K562 (cell line): ENCODE results near the gene ACOT13. TPM values are rescaled to one million over a fixed set of nuclear protein-coding genes. Genes with fewer than 3 reads are reported as not detected.

Source experiments
- ATAC-seq: fragments of 200-7000 bp; cut with Tn5 transposase; 3 replicates; pipeline ENCODE4 v1.9.1; 2020; ENCODE audit warnings: moderate library complexity
- BruUV-seq: library from RNA; stranded (reverse); fragments of 400-500 nt; replicated peaks from 2 replicates; lab custom pipeline; 2021; lab: Mats Ljungman, UMichigan
- CTCF ChIA-PET: fragments of 300-600 bp; formaldehyde crosslinking; extraction: SDS; loops from one replicate; lab custom pipeline; 2021; ENCODE audit warnings: low intra/inter-chr PET ratio; lab: Yijun Ruan, JAX
- POLR2A ChIA-PET: fragments of 300-600, 350-650 bp; sonication (Branson Sonifier 250); formaldehyde crosslinking; extraction: SDS; loops from one replicate; lab custom pipeline; 2021; ENCODE audit warnings: antibody characterized with exemption, inconsistent platforms; lab: Yijun Ruan, JAX
- DNase-seq, 4 experiments: peaks; one replicate each; pipeline versions ENCODE4 v3.0.0 to v3.0.0-alpha.2; 2011 to 2018; ENCODE audit warnings: low spot score in 3 of 4, mixed read lengths in 3 of 4; ENCODE audit errors: extremely low read depth in 1 of 4
- FAIRE-seq: peaks from 2 replicates; lab custom pipeline; 2011; peaks lifted over from hg19 to GRCh38; lab: Jason Lieb, UNC
- H2AFZ ChIP-seq: 2 replicates; pipeline ENCODE4 v1.6.0; 2011; ENCODE audit warnings: low read depth, low read length, control low read depth, inconsistent platforms
- H3K27ac ChIP-seq: fragments of 200-600 bp; 3 replicates; pipeline ENCODE4 v1.8.0; 2011; ENCODE audit warnings: low read depth, mild to moderate bottlenecking, control low read depth, inconsistent platforms, low read length, moderate library complexity, mixed read lengths; ENCODE audit errors: extremely low read depth
- H3K27me3 ChIP-seq, 2 experiments: fragments of 300-600 bp in 1 of 2; 2 replicates in 1 of 2; 3 replicates in 1 of 2; pipeline versions ENCODE4 v1.6.0 to v1.8.0; 2011; ENCODE audit warnings: inconsistent platforms in 2 of 2, low read length in 2 of 2, mild to moderate bottlenecking in 1 of 2, mixed read lengths in 1 of 2, moderate library complexity in 1 of 2; ENCODE audit not compliant: control insufficient read depth in 2 of 2, insufficient read depth in 2 of 2
- H3K36me3 ChIP-seq: fragments of 300-600 bp; 3 replicates; pipeline ENCODE4 v1.8.0; 2011; ENCODE audit warnings: mild to moderate bottlenecking, low read length, inconsistent platforms; ENCODE audit not compliant: control insufficient read depth, insufficient read depth
- H3K4me1 ChIP-seq, 2 experiments: fragments of 200-600 bp in 1 of 2; replicated peaks in 1 of 2; 2 replicates in 1 of 2; 3 replicates in 1 of 2; pipeline versions ENCODE4 v1.5.1 to v1.8.0; 2011; ENCODE audit warnings: inconsistent platforms in 2 of 2, low read length in 2 of 2, mild to moderate bottlenecking in 1 of 2, mixed read lengths in 1 of 2, moderate library complexity in 1 of 2; ENCODE audit not compliant: control insufficient read depth in 2 of 2, insufficient read depth in 2 of 2
- H3K4me2 ChIP-seq: 2 replicates; pipeline ENCODE4 v1.6.1; 2011; ENCODE audit warnings: low read length, control low read depth, inconsistent platforms, mixed read lengths; ENCODE audit not compliant: insufficient read depth
- H3K4me3 ChIP-seq: fragments of 200-600 bp; sonication (generic), shearing (Covaris generic); 2 replicates; pipeline ENCODE4 v1.5.1; 2016; ENCODE audit warnings: control low read depth, inconsistent platforms
- H3K79me2 ChIP-seq: fragments of 200-600 bp; 3 replicates; pipeline ENCODE4 v1.8.0; 2011; ENCODE audit warnings: low read length, inconsistent platforms; ENCODE audit not compliant: control insufficient read depth, insufficient read depth
- H3K9ac ChIP-seq, 2 experiments: 2 replicates each; pipeline versions ENCODE4 v1.6.0 to v1.6.1; 2011; ENCODE audit warnings: low read depth in 2 of 2, low read length in 2 of 2, control low read depth in 1 of 2, inconsistent platforms in 1 of 2, mild to moderate bottlenecking in 1 of 2, mixed read lengths in 1 of 2; ENCODE audit not compliant: insufficient read depth in 1 of 2
- H3K9me1 ChIP-seq: one replicate; pipeline ENCODE4 v1.6.0; 2011; ENCODE audit warnings: inconsistent platforms, mild to moderate bottlenecking, low read length, moderate library complexity; ENCODE audit not compliant: control insufficient read depth, insufficient read depth
- H3K9me3 ChIP-seq: replicated peaks from 2 replicates; pipeline ENCODE4 v1.5.1; 2011; ENCODE audit warnings: low read depth, low read length, inconsistent platforms; ENCODE audit not compliant: control insufficient read depth, insufficient read depth
- H4K20me1 ChIP-seq: replicated peaks from 2 replicates; pipeline ENCODE4 v1.6.1; 2011; ENCODE audit warnings: low read length, inconsistent platforms, mixed read lengths; ENCODE audit not compliant: control insufficient read depth, insufficient read depth
- KDM1A ChIP-seq, 2 experiments: fragments of 450-650 bp; IDR thresholded peaks; 2 replicates each; pipeline ENCODE4 v1.6.1; 2016; ENCODE audit warnings: mild to moderate bottlenecking in 2 of 2
- TCFL5 ChIP-seq: fragments of 250-450 bp; sonication (Bioruptor Pico); conservative IDR thresholded peaks from 2 replicates; pipeline ENCODE4 v1.6.1; 2021; ENCODE audit warnings: mild to moderate bottlenecking, moderate library complexity, matching md5 sums
- ZNF239 ChIP-seq: fragments of 250-450 bp; sonication (Bioruptor Pico); IDR thresholded peaks from 2 replicates; pipeline ENCODE4 v1.4.0; 2020; ENCODE audit warnings: mild to moderate bottlenecking
- ZNF311 ChIP-seq: fragments of 250-450 bp; sonication (Bioruptor Pico); IDR thresholded peaks from 2 replicates; pipeline ENCODE4 v1.4.0; 2020; ENCODE audit warnings: mild to moderate bottlenecking, moderate library complexity
- ZNF695 ChIP-seq: fragments of 450-650 bp; formaldehyde crosslinking; IDR thresholded peaks from 2 replicates; pipeline ENCODE4 v1.4.0; 2020; ENCODE audit warnings: mild to moderate bottlenecking, moderate library complexity
- WGBS: fragments of 100-300 bp; shearing (Covaris generic); methylation state at CpG from one replicate; pipeline ENCODE4 v1.1.6; 2016; ENCODE audit warnings: low coverage, mixed read lengths; ENCODE audit not compliant: insufficient coverage; ENCODE audit errors: missing lambda C conversion rate; 5-methylcytosine and 5-hydroxymethylcytosine counted together
- in situ Hi-C: fragments of 300-500 bp; cut with MboI; formaldehyde crosslinking; loops from 4 replicates; pipeline ENCODE4 v1.15.0; 2018; ENCODE audit warnings: inconsistent platforms, mixed read lengths
- intact Hi-C: fragments of 100-400 bp; cut with micrococcal nuclease; formaldehyde crosslinking; loops from 2 replicates; pipeline ENCODE4 v1.14.2; 2022
- polyA plus RNA-seq, 8 experiments: library from polyadenylated mRNA; depleted of rRNA in 4 of 8; stranded (reverse) in 5 of 8; unstranded in 3 of 8; fragments of >200 nt; fragmentation: Nextera tagmentation in 2 of 8; fragmentation: Illumina TruSeq in 1 of 8; extraction: Ambion mirVana in 2 of 8; extraction: Trizol in 1 of 8; gene quantifications; 2 replicates each; pipeline versions ENCODE4 v1.2.1 to v1.2.3, GENCODE V29; 2011 to 2014; ENCODE audit warnings: inconsistent platforms in 1 of 8, missing spikeins in 1 of 8
- total RNA-seq, 7 experiments: library from RNA; depleted of rRNA in 6 of 7; stranded (reverse); fragments of >200 nt in 6 of 7; fragmentation: Illumina TruSeq in 2 of 7; extraction: Trizol in 2 of 7; gene quantifications; 2 replicates each; pipeline versions ENCODE4 v1.2.1 to v1.2.3, GENCODE V29; 2011 to 2021; ENCODE audit warnings: low replicate concordance in 1 of 7
- TF ChIP-seq, protein P1 (sequence below), 2 experiments: fragments of 250-450 bp in 1 of 2; fragments of 450-650 bp in 1 of 2; sonication (Bioruptor Pico) in 1 of 2; IDR thresholded peaks; 2 replicates each; pipeline versions ENCODE4 v1.6.1 to v1.8.0; 2016 to 2021; ENCODE audit warnings: mild to moderate bottlenecking in 2 of 2, moderate library complexity in 2 of 2, missing compliant biosample characterization in 1 of 2, missing genetic modification characterization in 1 of 2
- TF ChIP-seq, protein P2 (sequence below), 3 experiments: fragments of 200-800 bp in 1 of 3; fragments of 250-450 bp in 1 of 3; fragments of 450-650 bp in 1 of 3; sonication (Bioruptor Pico) in 1 of 3; sonication (Bioruptor generic) in 1 of 3; formaldehyde crosslinking in 1 of 3; IDR thresholded peaks; 2 replicates each; pipeline versions ENCODE4 v1.6.1 to v1.8.0; 2016 to 2022; ENCODE audit warnings: mild to moderate bottlenecking in 2 of 3, missing genetic modification characterization in 2 of 3, missing compliant biosample characterization in 1 of 3, moderate library complexity in 1 of 3
- TF ChIP-seq, protein P3 (sequence below): fragments of 450-650 bp; formaldehyde crosslinking; IDR thresholded peaks from 2 replicates; pipeline ENCODE4 v1.4.0; 2020; ENCODE audit warnings: mild to moderate bottlenecking, moderate library complexity

The ACOT13 gene
- total and polyA plus RNA-seq, 9 of the 15 experiments (the other 6 are each of a cell fraction or from before 2014, with no cell fraction given) = 14.1 to 129 (median 65.7) TPM

DNA sequence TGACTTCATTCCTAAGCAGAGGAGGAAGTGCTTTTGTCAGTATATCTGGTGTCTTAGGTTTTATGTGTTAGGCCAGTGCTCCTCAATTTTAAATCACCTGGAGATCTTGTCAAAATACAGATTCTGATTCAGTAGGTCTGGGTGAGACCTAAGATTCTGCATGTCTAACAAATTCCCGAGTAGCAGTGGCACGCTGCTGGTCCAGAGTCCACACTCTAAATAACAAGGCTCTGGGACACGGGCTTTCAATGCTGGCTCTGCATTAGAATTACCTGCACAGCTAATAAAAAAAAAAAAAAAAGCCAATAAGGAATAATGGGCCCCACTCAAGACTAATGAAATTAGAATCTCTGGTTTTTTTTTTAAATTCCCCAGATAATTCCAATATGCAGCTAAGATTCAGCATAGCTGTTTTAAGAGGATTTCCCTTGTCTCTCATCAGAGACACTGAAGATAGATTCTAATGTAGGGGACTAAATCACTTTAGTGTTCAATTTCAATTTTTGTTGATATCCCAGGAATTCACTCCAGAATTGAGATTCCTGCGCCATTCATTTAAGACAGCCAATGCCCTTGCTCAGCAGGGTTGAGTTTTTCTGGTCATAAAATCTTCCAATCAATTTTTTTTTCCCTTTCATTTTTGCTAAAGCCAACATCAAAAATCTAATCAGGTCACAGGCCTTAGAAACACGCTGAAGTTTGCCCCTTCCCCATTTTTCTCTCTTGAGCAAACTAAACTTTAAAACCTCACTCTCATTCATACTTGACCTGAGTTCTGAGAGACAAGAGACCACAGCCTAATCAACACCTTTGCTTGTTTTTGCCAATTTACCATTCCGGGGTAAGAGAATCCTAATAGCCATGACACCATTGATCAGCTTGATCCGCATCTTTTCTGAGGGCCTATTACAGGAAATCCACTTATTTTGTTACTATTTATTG lies 2.6 kb upstream of the ACOT13 start (continued):
- TF ChIP-seq ZNF695 (no peak), ZNF311 (no peak), KDM1A (IDR thresholded peaks at IDR 0.05) (no peak), ZNF239 (CRISPR knock-in tag) (no peak), TCFL5 (CRISPR knock-in tag) (no peak)
- TF ChIP-seq, protein P1, sequence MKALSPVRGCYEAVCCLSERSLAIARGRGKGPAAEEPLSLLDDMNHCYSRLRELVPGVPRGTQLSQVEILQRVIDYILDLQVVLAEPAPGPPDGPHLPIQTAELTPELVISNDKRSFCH (CRISPR knock-in tag; IDR thresholded peaks at IDR 0.05) = no peak
- TF ChIP-seq, protein P1 (tag; IDR thresholded peaks at IDR 0.05) = no peak
- TF ChIP-seq, all 486 proteins: peak for 0

DNA sequence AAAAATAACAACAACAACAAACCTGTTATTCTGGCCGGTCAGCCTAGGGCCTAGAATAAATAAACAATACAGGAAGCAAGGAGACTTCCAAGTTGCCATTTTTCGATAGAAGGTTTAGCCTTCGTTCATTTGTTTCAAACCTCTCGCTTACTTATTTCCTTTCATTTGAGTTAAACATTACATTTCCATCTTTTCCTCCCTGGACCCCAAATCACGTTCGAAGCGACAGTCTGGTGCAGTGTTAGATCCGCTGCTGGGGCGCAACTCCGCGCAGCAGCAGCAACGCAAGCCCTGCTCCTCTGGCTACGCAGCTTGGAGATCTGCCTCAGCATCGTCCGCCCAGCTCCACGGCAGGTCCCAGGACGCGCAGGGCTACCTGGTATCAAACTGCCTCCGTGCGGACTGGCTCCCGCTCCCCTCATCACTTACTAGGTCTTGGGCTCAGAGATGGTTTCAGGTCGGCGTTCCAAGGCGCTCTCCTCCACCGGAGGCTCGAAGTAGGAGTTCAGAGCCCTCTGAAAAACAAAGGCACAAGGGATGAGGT lies 708 bp upstream of the ACOT13 start:
- TSS peak; percentile 67 for BruUV-seq
- WGBS = 0% methylated on average over 26 of the region's 26 CpGs
- FAIRE-seq (no peak), ATAC-seq (peak; percentile 55), DNase-seq (peak; percentile 40 to 68 (median 47))
- Histone ChIP-seq H3K27me3 (no peaks in the 10 kb centered on the region), H4K20me1 (no peaks in the 10 kb centered on the region), H3K9me3 (0 out of 2 replicates have a peak, but pooled peaks cover 3% of the 10 kb centered on the region), H3K9ac (peak overlapping the region; percentile 96 to 99), H3K4me3 (peak overlapping the region; percentile 63), H3K27ac (peak overlapping the region; percentile 87), H3K4me1 (peaks cover 8 to 12% of the 10 kb centered on the region in 2 experiments; a peak in 4 of 5 replicates), H3K9me1 (no peaks in the 10 kb centered on the region), H3K36me3 (peaks cover 41% of the 10 kb centered on the region), H2AFZ (peak overlapping the region; percentile 96), H3K79me2 (peaks cover 60% of the 10 kb centered on the region), H3K4me2 (peak overlapping the region; percentile 95)
- ChIA-PET POLR2A (interaction anchor here (0.9 to 2.8 kb wide), 10 partner anchors 7 to 128 kb away, joined by 3 to 22 read pairs (median 8); partner anchors contain the start of genes C6orf62 and KIAA0319), CTCF (interaction anchor here (0.8 kb wide), 1 partner anchor 86 kb away, joined by 5 read pairs; no protein-coding TSS in a partner anchor)
- intact Hi-C loops (loop anchor here (2.0 kb wide), 2 partner anchors 53 to 83 kb away; partner anchors contain the start of gene C6orf62), in situ Hi-C loops (no loop called here)
- TF ChIP-seq, protein P2, sequence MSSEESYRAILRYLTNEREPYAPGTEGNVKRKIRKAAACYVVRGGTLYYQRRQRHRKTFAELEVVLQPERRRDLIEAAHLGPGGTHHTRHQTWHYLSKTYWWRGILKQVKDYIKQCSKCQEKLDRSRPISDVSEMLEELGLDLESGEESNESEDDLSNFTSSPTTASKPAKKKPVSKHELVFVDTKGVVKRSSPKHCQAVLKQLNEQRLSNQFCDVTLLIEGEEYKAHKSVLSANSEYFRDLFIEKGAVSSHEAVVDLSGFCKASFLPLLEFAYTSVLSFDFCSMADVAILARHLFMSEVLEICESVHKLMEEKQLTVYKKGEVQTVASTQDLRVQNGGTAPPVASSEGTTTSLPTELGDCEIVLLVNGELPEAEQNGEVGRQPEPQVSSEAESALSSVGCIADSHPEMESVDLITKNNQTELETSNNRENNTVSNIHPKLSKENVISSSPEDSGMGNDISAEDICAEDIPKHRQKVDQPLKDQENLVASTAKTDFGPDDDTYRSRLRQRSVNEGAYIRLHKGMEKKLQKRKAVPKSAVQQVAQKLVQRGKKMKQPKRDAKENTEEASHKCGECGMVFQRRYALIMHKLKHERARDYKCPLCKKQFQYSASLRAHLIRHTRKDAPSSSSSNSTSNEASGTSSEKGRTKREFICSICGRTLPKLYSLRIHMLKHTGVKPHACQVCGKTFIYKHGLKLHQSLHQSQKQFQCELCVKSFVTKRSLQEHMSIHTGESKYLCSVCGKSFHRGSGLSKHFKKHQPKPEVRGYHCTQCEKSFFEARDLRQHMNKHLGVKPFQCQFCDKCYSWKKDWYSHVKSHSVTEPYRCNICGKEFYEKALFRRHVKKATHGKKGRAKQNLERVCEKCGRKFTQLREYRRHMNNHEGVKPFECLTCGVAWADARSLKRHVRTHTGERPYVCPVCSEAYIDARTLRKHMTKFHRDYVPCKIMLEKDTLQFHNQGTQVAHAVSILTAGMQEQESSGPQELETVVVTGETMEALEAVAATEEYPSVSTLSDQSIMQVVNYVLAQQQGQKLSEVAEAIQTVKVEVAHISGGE (CRISPR knock-in tag; IDR thresholded peaks at IDR 0.05) = peak in 1 of 3 experiments; percentile 2; a peak in 1 of 6 replicates
- TF ChIP-seq, protein P3, sequence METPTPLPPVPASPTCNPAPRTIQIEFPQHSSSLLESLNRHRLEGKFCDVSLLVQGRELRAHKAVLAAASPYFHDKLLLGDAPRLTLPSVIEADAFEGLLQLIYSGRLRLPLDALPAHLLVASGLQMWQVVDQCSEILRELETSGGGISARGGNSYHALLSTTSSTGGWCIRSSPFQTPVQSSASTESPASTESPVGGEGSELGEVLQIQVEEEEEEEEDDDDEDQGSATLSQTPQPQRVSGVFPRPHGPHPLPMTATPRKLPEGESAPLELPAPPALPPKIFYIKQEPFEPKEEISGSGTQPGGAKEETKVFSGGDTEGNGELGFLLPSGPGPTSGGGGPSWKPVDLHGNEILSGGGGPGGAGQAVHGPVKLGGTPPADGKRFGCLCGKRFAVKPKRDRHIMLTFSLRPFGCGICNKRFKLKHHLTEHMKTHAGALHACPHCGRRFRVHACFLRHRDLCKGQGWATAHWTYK (CRISPR knock-in tag) = peak; percentile 44; the same call in 1 of the 2 replicates
